PFSK-1 (cell line): ENCODE data around the gene CLTCL1.

ENCODE experiments used
- FOXP2 ChIP-seq: optimal IDR thresholded peaks from 2 replicates; pipeline ENCODE3; 2011; ENCODE audit warnings: borderline replicate concordance, control low read depth, inconsistent platforms; ENCODE audit not compliant: insufficient read depth; ENCODE audit errors: extremely low read length, extremely low read depth
- POLR2AphosphoS5 ChIP-seq: IDR thresholded peaks from 2 replicates; pipeline ENCODE4 v1.6.1; 2012; ENCODE audit warnings: low read depth, mild to moderate bottlenecking, control low read depth, low read length, moderate library complexity

- no peak for TF ChIP-seq FOXP2
- no peak for TF ChIP-seq POLR2AphosphoS5
Observed at GRCh38 chr22:19169947-19170318, 121.6 kb downstream of the CLTCL1 start.
